Right hindlimb (tissue), 1 donor: ENCODE results near the gene LMO1.
A peak's percentile ranks its signal among the peaks of the same experiment; 100 is the strongest.

Source experiments
- DNase-seq: peaks from one replicate; pipeline ENCODE4 v3.0.0-alpha.2; 2018

The LMO1 gene

GRCh38 chr11:8263769-8264410 is at the start of gene LMO1:
LMO1 (minus strand) TSS chr11:8263878; CDS start chr11:8263362, 516 bp downstream.
- peak; percentile 86 for DNase-seq

DNA sequence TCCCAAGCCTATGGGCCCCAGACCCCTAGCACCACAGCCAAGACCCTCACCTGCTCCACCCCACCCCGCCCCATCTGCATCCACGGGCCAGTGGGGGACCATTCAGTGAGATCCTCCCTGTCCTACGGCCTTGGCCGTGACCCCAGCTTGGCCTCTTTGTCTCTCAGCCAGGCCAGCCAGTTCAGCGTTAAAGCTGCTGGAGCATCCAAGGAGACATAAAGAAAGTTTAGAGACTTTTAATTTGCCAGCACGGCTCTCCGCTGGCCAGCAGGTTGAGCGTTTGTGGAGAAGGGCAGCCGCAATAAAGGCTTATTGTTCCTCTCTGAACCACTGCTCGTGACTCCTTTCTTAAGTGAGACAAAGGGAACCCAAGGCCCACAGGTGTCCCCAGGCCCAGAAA is 49.3 kb upstream of the LMO1 start:
- peak; percentile 8 for DNase-seq

- peak; percentile 8 for DNase-seq
These were observed 47.7 kb upstream of the LMO1 start for GRCh38 chr11:8311366-8311765.

DNA sequence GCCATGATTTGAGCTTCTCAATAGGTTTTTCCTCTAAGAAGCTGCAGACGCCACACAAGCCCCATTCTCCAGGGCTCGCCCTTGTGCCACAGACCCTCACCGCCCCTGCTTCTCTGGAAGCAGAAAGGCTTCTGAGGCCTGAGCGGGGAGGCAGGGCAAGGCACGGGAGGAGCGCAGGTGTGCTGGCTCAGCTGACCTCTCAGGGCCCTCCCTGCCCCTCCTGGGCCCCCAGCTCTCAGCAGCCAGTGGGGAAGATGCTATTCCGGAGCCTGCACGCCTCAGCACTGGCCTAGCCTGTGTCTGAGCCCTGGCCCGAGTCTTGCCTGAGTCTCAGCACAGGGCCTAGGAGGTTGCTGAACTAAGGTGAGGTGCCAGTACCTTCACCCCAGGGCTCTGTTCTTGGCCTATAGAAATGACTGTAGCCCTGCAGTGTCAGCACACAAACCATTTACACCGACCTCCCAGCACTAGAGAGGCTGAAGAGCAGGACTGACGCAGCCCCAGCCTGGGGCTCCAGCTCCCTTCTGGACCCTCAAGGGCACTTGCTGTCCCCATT is 47.1 kb upstream of the LMO1 start:
- no peak for DNase-seq

DNA sequence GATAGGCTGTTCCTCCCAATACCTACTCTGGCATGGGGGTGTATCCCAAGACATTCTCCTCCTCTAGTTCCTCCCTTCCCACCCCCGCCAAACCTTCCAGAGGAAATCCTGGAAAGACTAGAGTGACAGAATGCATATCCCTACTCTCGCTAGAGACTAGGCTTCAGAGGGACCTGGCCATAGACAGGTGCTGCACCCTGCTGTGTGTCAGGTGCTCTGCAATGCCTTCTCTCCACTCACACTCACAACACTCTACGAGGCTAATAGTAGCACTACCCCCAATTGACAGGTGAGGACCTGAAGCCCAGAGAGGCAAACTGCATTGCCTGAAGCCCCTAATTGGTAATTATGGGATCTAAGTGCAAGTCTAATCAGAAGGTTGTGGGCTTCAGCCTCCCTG is 46.2 kb upstream of the LMO1 start:
- DNase-seq: peak; percentile 11

GRCh38 chr11:8309311-8309710 is 45.6 kb upstream of the LMO1 start:
- DNase-seq: no peak

GRCh38 chr11:8307601-8308000 is 43.9 kb upstream of the LMO1 start:
- DNase-seq: no peak

GRCh38 chr11:8301622-8302021 is 37.9 kb upstream of the LMO1 start:
- no peak for DNase-seq

DNA sequence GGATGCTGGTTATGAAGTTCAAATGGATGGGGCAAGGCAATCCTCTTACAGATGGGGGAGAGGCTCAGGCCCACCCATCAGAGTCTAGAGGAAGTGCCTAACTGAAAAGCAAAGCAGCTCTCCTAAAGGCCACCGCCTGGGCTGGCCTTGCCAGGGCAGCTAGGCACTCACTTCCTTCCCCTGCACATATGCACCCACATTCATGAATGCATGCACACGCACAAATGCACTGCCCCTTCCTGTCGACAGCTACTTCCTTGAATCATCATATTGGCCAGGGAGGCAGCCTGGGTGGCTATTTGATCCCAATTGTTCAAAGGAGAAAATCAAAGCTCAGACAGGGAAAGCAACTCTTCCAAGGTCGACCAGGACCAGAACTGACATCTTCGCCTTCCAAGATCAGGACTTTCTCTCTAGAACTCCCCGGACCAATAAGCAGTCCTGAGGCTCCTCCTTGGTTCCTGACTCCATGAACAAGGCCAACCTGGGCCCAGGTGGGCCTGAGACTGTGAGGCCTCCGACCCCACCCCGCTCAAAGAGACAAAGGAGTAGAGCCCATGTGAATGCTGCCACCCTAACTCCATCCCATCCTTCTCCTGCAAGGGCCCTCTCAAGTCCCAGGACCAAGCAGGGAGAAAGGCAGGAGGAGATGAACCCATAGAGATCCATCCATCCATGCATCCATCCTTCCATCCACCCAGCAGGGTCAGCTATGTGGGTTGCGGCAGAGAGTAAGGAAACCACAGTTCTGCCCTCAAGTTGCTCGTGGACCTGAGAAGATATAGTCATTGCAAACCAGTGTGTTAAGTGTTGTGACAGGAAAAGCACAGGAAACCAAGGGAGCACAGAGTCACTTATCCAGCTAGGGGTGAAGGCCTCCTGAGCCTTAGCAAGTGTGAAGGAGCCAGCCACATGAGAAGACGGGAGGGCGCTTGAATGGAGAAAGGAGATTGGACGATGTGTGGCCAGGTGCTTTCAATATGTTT is 35.4 kb upstream of the LMO1 start:
- no peak for DNase-seq

DNA sequence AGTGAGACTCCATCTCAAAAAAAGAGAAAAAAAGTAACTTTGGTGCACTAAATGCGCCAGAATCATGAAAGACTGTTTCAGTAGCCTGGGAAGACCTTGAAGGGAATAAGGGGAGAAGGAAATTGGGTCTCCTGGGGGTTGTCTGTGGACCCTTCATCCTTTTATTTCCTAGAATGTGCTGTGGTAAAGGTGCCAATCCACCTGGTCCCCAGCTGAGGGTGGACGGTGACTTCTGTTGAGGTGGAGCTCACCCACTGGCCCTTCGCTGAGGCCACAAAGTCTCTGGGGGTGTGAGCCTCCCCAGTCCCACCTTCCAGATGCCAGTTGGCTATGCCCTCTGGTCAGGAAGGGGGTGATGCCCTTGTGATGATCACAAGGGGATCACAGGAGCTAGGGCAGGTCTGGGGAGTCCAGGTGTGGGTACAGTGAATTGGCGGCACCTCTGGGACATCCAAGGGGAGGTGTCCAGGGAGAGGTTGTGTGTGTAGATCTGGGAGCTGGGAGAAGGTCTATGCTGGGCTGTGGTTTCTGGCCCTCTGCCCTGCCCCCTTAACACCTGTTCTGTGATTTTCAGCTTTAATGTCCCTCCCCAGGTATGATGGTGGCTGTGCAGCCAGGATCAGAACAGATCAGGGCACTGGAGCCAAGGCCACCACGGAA is 34.2 kb upstream of the LMO1 start:
- DNase-seq: no peak

DNA sequence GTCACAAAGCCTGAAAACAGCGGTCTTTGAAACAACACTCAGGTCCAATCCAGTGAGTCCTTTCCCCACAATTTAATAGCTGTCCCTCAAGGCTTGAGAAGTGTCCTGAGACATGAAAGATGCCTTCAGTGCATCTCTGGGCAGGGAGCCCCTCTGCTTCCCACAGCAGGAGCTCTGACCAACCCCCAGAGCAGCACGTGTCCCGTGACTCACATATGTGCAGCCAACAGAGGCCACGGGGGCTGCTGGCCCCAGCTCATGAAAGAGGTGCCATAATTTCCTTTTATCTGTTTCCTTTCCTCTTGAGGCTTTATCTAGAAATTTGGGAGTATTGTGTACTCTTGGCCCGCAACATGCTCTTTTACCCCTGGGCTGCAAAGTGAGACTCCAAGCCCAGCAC is 33.2 kb upstream of the LMO1 start:
- no peak for DNase-seq

DNA sequence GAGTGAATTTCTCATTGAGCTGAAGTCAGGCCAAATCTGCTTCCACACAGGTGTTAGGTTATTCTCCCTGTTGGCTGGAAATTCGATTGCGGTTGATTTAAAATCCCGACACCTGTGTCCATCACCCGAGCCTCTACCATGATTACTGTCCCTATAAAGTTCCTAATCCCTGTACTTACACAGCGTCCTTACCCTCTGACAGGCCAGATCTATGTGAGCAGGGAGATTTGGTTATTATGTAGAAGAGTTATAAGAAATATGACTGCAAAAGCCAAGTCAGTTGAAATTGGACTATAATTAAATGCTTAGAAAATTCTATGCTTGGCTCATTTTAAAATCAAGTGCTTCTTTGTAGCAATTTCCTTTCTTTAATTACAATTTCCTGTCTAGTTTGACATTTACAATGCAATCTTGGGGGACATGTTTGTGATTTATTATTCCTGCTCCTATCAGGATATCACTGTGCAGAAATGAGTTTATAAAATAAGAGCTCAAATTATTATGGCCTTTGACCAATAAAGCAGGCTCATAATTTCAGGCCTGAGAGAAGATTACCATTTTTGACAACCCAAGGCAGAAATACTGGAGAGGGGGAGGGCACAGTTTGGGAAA is 32.5 kb upstream of the LMO1 start:
- DNase-seq: no peak

DNA sequence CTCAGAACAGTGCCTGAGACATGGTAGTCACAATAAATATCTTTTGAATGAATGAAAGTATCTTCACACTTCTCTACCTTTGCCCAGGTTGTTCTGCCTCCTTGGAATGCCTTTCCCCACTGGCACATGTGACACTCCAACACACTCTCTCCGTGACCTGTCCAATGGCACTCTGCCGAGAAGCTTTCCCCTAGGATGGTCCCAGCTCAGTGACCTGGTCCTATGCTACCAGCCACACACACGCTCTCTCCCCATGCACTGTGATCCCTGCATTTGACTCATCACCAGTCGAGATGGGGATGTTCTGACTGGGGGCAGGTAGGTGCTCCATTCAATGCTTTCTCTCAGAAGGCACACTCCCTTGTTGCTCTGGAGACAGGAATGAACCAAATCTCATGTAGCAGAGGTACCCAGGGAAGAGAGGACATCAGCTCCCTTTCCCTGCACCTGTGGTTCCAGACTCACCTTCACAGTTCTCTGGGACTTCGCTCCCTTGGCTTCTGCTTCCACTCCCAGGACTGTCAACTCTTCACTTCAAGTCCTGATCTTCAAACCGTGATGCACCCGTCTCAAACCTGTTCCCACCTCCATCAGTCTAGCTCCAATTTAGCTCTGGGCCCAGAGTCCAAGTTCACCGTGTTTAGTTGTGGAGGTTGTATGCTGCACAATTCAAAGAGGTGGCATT is 30.7 kb upstream of the LMO1 start:
- DNase-seq: no peak

- DNase-seq: no peak
These were observed 29.5 kb upstream of the LMO1 start for GRCh38 chr11:8293171-8293570.

GRCh38 chr11:8292351-8292750 is 28.7 kb upstream of the LMO1 start:
- DNase-seq: no peak

GRCh38 chr11:8291421-8292350 is 28.0 kb upstream of the LMO1 start:
- no peak for DNase-seq

DNA sequence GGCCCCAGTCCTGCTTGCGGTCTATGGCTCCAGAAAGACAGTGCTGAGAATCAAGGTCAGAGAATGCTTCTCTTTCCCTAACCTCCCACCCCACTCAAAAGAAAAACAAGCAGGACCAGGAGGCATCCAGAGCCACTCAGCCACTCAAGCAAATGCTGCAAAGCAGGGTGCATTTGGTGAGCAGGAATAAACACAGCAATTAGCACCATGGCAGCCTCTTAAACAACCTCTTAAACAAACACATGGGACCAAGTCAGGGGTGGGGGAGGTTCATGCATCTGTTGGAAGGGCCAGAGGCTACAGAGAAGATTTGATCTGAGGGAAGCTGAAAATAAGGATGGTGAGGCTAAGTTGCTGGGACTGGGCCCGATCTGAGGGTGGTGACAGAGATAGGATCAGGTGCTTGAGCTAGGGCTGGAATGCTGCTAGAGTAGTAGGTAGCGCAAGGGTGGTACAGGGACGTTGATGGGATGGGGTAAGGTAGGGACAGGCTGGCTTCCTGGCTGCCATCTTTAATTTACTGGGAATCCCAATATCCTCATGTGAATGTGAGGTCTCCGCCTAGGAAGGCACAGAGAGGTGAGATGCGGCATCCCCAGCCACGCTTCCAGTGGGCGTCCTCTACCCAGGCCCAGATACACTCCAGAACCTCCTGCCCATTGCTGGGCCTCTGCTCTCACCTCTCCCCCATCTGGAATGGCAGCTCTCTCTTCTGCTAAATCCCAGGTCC is 26.6 kb upstream of the LMO1 start:
- DNase-seq: no peak

DNA sequence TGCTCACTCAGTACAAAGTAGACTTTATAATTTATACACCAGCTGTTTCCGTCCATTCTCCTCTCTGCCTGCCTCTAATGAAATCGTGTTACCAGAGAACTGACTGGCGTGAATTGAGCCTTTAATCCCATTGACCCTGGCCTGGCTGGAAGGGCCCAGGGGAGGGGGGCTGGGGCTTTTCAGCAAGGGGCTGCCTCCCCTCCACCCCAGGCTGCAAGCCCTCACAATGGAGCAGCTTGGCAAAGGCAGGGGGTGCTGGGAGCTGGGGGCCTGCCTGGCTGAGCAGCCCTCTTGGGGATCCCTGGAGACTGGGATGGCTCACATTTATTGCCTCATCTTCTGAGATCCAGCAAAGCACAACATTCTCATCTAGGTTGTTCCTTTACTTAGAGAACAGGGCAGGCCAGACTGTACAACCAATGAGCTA is 25.8 kb upstream of the LMO1 start:
- no peak for DNase-seq

GRCh38 chr11:8288824-8289491 is 25.3 kb upstream of the LMO1 start:
- DNase-seq: no peak
